SK-N-SH treated with all-trans-retinoic acid at 6 μM for 48 hours (cell line): ENCODE results near the gene TCF25.

Source experiments
- ARNTL ChIP-seq: fragments of 450-650 bp; formaldehyde crosslinking; IDR thresholded peaks from 2 replicates; pipeline ENCODE4 v1.5.0; 2020; ENCODE audit warnings: low read depth, mild to moderate bottlenecking, moderate library complexity, borderline replicate concordance
- CSDC2 ChIP-seq: fragments of 250-450 bp; sonication (Bioruptor Pico); IDR thresholded peaks from 2 replicates; pipeline ENCODE4 v1.5.0; 2020; ENCODE audit warnings: mild to moderate bottlenecking, moderate library complexity
- ESRRG ChIP-seq: fragments of 250-450 bp; sonication (Bioruptor Pico); IDR thresholded peaks from 2 replicates; pipeline ENCODE4 v1.6.1; 2021; ENCODE audit warnings: mild to moderate bottlenecking
- ISL1 ChIP-seq: fragments of 250-450 bp; sonication (Bioruptor Pico); IDR thresholded peaks from 2 replicates; pipeline ENCODE4 v2.1.2; 2022; ENCODE audit warnings: mild to moderate bottlenecking, moderate library complexity
- PATZ1 ChIP-seq: fragments of 250-450 bp; sonication (Bioruptor Pico); IDR thresholded peaks from 2 replicates; pipeline ENCODE4 v1.8.0; 2020; ENCODE audit warnings: mild to moderate bottlenecking, moderate library complexity, borderline replicate concordance
- TCF4 ChIP-seq: fragments of 250-450 bp; sonication (Bioruptor Pico); IDR thresholded peaks from 2 replicates; pipeline ENCODE4 v1.8.0; 2021; ENCODE audit warnings: mild to moderate bottlenecking, moderate library complexity, borderline replicate concordance
- TSHZ2 ChIP-seq: fragments of 250-450 bp; sonication (Bioruptor Pico); IDR thresholded peaks from 2 replicates; pipeline ENCODE4 v1.5.0; 2020; ENCODE audit warnings: mild to moderate bottlenecking, moderate library complexity
- ZC3H10 ChIP-seq: fragments of 250-450 bp; sonication (Bioruptor Pico); IDR thresholded peaks from 2 replicates; pipeline ENCODE4 v1.5.1; 2021; ENCODE audit warnings: mild to moderate bottlenecking, moderate library complexity
- ZFP3 ChIP-seq: fragments of 250-450 bp; sonication (Bioruptor Pico); IDR thresholded peaks from 2 replicates; pipeline ENCODE4 v1.5.0; 2020; ENCODE audit warnings: mild to moderate bottlenecking, moderate library complexity
- ZNF8 ChIP-seq: fragments of 450-650 bp; formaldehyde crosslinking; IDR thresholded peaks from 2 replicates; pipeline ENCODE4 v1.5.0; 2020; ENCODE audit warnings: mild to moderate bottlenecking, moderate library complexity
- TF ChIP-seq, protein P1 (sequence below): fragments of 250-450 bp; sonication (Bioruptor Pico); IDR thresholded peaks from 2 replicates; pipeline ENCODE4 v1.5.1; 2020; ENCODE audit warnings: low read depth, mild to moderate bottlenecking, moderate library complexity

DNA sequence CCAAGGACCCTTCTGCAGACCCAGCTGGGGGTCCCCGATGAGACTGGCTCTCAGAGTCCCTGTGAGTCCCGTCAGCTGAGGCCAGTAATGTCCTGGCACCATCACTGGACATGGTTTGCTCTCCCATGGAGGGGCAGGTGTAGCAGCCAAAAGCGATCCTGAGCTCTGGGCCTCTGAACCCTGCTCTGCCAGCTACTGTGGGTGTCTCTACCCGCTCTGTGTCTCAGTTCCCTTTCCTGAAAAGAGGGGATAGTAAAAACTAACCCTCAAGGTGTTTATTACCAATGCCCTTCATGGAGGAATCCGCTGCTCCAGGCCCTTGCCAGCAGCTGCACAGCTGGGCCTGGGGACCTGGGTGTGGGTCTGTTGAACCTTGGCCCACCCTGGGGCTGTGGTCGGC, 58.6 kb downstream of the TCF25 start:
- TF ChIP-seq ISL1 (CRISPR knock-in tag) (no peak), PATZ1 (no peak), ARNTL (no peak), TSHZ2 (no peak), ZNF8 (CRISPR knock-in tag) (no peak), ESRRG (CRISPR knock-in tag) (no peak), ZFP3 (CRISPR knock-in tag) (no peak), ZC3H10 (no peak), TCF4 (no peak), CSDC2 (CRISPR knock-in tag) (no peak)
- TF ChIP-seq, protein P1, sequence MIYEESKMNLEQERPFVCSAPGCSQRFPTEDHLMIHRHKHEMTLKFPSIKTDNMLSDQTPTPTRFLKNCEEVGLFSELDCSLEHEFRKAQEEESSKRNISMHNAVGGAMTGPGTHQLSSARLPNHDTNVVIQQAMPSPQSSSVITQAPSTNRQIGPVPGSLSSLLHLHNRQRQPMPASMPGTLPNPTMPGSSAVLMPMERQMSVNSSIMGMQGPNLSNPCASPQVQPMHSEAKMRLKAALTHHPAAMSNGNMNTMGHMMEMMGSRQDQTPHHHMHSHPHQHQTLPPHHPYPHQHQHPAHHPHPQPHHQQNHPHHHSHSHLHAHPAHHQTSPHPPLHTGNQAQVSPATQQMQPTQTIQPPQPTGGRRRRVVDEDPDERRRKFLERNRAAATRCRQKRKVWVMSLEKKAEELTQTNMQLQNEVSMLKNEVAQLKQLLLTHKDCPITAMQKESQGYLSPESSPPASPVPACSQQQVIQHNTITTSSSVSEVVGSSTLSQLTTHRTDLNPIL (CRISPR knock-in tag), result no peak
